GM06990 (cell line): ENCODE data around the gene AXIN1.

Experiments used
- DNase-seq: peaks from one replicate; pipeline ENCODE4 v3.0.0-alpha.2; 2011; ENCODE audit not compliant: insufficient read length; ENCODE audit errors: extremely low read depth
- H3K27me3 ChIP-seq: replicated peaks from 2 replicates; pipeline ENCODE4 v1.6.0; 2011; ENCODE audit warnings: low read length; ENCODE audit not compliant: control insufficient read depth, insufficient read depth
- H3K36me3 ChIP-seq: 2 replicates; pipeline ENCODE4 v1.5.1; 2011; ENCODE audit warnings: low read length; ENCODE audit not compliant: control insufficient read depth, insufficient read depth
- H3K4me3 ChIP-seq: replicated peaks from 2 replicates; pipeline ENCODE4 v1.5.1; 2011; ENCODE audit warnings: low read depth, mild to moderate bottlenecking, control low read depth, low read length
- TF ChIP-seq, protein P1 (sequence below): IDR thresholded peaks from 2 replicates; pipeline ENCODE4 v1.5.1; 2011; ENCODE audit warnings: low read length, control low read depth, mild to moderate bottlenecking, inconsistent platforms; ENCODE audit not compliant: insufficient read depth, poor library complexity, severe bottlenecking

The AXIN1 gene

GRCh38 chr16:316741-317464 is 35.6 kb downstream of the AXIN1 start:
- Histone ChIP-seq H3K36me3 (peaks cover 12% of the 10 kb centered on the region), H3K4me3 (no peak overlapping the region), H3K27me3 (no peaks in the 10 kb centered on the region)
- DNase-seq: no peak
- TF ChIP-seq, protein P1, sequence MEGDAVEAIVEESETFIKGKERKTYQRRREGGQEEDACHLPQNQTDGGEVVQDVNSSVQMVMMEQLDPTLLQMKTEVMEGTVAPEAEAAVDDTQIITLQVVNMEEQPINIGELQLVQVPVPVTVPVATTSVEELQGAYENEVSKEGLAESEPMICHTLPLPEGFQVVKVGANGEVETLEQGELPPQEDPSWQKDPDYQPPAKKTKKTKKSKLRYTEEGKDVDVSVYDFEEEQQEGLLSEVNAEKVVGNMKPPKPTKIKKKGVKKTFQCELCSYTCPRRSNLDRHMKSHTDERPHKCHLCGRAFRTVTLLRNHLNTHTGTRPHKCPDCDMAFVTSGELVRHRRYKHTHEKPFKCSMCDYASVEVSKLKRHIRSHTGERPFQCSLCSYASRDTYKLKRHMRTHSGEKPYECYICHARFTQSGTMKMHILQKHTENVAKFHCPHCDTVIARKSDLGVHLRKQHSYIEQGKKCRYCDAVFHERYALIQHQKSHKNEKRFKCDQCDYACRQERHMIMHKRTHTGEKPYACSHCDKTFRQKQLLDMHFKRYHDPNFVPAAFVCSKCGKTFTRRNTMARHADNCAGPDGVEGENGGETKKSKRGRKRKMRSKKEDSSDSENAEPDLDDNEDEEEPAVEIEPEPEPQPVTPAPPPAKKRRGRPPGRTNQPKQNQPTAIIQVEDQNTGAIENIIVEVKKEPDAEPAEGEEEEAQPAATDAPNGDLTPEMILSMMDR: no peak

DNA sequence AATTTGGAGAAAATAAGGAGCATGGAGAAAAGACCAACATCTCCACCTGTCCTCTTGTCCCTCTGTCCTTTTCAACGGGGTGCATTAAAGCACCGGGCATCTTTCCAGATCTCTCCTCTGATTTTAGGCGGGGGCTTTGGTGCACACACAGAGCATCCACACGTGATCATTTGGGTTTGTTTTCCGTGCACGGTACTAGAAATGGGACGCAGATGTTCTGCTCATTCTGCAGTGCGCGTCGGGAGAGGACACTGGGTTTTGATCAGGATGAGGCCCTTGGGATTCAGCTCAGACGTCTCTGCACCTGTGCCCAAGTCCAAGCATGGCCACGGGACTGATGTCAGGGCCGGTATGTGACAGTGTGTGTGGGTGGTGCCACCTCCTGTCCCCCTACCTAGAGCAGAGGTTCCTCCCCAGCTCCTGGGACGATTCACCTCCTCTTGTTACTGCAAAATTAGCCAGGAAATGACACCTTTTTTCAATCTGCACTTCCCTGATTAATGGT is 37.7 kb downstream of the AXIN1 start:
- TF ChIP-seq, protein P1: no peak
- H3K36me3 ChIP-seq: peaks cover 12% of the 10 kb centered on the region
- no peak for DNase-seq
- no peak overlapping the region for H3K4me3 ChIP-seq
- no peaks in the 10 kb centered on the region for H3K27me3 ChIP-seq

- Histone ChIP-seq H3K27me3 (no peaks in the 10 kb centered on the region), H3K4me3 (no peak overlapping the region), H3K36me3 (peaks cover 12% of the 10 kb centered on the region)
- DNase-seq: no peak
- TF ChIP-seq, protein P1: no peak
Observed at GRCh38 chr16:314351-314750, 38.2 kb downstream of the AXIN1 start.

GRCh38 chr16:311725-312124 is 40.8 kb downstream of the AXIN1 start:
- H3K36me3 ChIP-seq: peaks cover 7% of the 10 kb centered on the region
- no peaks in the 10 kb centered on the region for H3K27me3 ChIP-seq
- DNase-seq: no peak
- H3K4me3 ChIP-seq: no peak overlapping the region
- TF ChIP-seq, protein P1: no peak

DNA sequence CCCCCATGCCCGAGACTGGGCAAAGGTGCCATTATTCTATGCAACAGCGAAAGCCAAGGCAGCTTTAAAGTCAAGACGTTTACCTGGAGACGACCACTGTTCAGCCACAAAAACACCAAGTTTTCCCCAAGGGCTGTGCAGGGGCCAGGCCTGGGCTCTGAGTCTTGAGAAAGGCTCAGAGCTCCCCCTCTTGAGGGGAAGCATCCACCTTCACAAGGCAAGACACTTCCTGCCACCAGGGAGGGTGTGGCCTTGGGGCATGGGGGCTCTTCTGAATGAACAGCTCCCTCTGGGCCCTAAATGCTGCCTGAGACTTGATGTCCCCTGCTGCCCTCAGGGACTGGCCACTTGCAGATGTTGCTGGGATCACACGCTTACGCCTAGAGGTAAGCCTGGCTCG is 43.0 kb downstream of the AXIN1 start:
- Histone ChIP-seq H3K27me3 (no peaks in the 10 kb centered on the region), H3K4me3 (no peak overlapping the region), H3K36me3 (peaks cover 10% of the 10 kb centered on the region)
- TF ChIP-seq, protein P1: no peak
- DNase-seq: no peak

- Histone ChIP-seq H3K36me3 (peaks cover 8% of the 10 kb centered on the region), H3K27me3 (no peaks in the 10 kb centered on the region), H3K4me3 (no peak overlapping the region)
- TF ChIP-seq, protein P1: no peak
- DNase-seq: no peak
Observed at GRCh38 chr16:307691-308312, 44.7 kb downstream of the AXIN1 start.
